ENCODE results near the gene PTGS2.

DNA sequence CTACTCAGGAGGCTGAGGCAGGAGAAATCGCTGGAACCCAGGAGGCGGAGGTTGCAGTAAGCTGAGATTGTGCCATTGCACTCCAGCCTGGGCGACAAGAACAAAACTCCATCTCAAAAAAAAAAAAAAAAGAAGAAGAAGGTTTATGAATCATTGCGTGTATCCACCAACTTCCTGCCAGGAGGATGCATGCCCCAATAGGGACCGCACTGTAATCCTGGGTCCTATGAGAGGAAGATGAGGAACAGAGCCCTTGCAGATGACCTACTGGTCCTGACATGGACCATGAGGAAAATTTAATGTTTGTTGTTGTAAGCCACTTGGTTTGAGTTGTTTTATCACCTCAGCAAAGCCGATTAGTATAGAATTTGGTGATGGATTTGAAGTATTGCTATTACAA, 56.7 kb downstream of the PTGS2 start:
- no peak for TF ChIP-seq STAT1 (conservative IDR thresholded peaks at IDR 0.05)
- no peak for TF ChIP-seq CREB1 (IDR thresholded peaks at IDR 0.05; ENCODE audit: low read depth)
- TF ChIP-seq KDM1A (IDR thresholded peaks at IDR 0.05; ENCODE audit: borderline replicate concordance) = no peak
- TF ChIP-seq NFYB (IDR thresholded peaks at IDR 0.05; ENCODE audit: insufficient read depth, low read depth, low read length) = no peak
- no peak for TF ChIP-seq MEF2B (IDR thresholded peaks at IDR 0.05; ENCODE audit: partially characterized antibody, poor library complexity, severe bottlenecking)
- no peak for TF ChIP-seq MYC (IDR thresholded peaks at IDR 0.05; ENCODE audit: insufficient read depth, insufficient read length, insufficient replicate concordance, low read length, severe bottlenecking)
- TF ChIP-seq POLR2A (IDR thresholded peaks at IDR 0.05; ENCODE audit: low read depth, low read length) = no peak
- no peak for TF ChIP-seq TCF12 (IDR thresholded peaks at IDR 0.05; ENCODE audit: low read depth, low read length)
- TF ChIP-seq EP300 (IDR thresholded peaks at IDR 0.05; ENCODE audit: borderline replicate concordance in 1 of 2, control insufficient read depth in 1 of 2, low read depth in 2 of 2, low read length in 2 of 2) = no peak
